ENCODE results near the gene MALAT1. TPM values are rescaled to one million over a fixed set of nuclear protein-coding genes. Genes with fewer than 3 reads are reported as not detected.
A peak's percentile ranks its signal among the peaks of the same experiment; 100 is the strongest.

The MALAT1 gene
- total RNA-seq, 3 donors from 2014 or later (not counting 1 experiment from before 2014, with no cell fraction given): 32,911 to 36,726 (median 33,502) TPM

DNA sequence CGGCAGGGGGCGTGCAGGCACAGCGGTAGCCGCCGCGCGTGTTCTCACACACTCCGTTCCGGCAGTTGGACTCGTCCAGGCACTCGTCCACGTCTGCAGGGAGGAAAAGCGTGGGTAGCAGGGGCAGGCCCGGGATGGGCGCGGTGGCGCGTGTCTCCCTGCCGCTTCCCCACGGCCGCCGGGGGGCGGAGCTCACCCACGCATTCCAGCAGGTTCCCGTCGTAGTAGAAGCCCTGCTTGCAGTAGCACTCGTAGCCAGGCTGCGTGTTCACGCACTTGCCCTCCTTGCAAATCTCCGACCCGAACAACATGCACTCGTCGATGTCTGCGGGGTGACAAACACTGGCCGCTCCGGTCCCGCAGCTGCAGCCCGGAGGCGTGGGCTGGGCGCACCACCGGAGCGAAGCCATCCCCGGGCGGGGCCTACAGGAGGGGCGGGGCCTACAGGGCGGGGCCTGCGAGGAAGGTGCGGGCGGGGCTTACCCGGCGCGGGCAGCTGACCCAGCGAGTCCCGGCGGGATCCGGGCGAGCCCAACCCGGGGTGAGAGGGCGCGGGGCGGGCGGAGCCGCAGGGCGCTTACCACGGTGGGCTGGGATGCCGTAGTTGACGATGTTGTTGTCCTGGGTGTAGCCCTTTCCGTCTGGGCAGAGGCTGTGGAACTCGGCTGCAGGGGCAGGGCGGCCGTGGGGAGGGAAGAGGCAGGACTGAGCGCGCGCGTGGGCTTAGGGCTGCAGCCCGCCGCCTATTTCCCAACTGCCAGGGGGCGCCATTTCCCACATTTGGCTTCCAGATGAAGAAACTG lies 41.6 kb downstream of the MALAT1 start:
- Mint-ChIP-seq H3K4me1 (peaks cover 7 to 39% of the 10 kb centered on the region in 2 donors), H3K36me3 (no peaks in the 10 kb centered on the region), H3K27me3 (ENCODE audit: low read depth in 2 of 2) (no peaks in the 10 kb centered on the region), H3K9me3 (no peaks in the 10 kb centered on the region), H3K4me3 (peak overlapping the region; percentile 88), H3K27ac (peak overlapping the region; percentile 39 to 76)
- no peaks in the 10 kb centered on the region for H3K27me3 ChIP-seq (ENCODE audit: control insufficient read depth, insufficient read depth, low read length)
- DNase-seq (peak; percentile 88 to 93), ATAC-seq (peak; percentile 88 to 96 (median 90))
- TF ChIP-seq, protein P1, sequence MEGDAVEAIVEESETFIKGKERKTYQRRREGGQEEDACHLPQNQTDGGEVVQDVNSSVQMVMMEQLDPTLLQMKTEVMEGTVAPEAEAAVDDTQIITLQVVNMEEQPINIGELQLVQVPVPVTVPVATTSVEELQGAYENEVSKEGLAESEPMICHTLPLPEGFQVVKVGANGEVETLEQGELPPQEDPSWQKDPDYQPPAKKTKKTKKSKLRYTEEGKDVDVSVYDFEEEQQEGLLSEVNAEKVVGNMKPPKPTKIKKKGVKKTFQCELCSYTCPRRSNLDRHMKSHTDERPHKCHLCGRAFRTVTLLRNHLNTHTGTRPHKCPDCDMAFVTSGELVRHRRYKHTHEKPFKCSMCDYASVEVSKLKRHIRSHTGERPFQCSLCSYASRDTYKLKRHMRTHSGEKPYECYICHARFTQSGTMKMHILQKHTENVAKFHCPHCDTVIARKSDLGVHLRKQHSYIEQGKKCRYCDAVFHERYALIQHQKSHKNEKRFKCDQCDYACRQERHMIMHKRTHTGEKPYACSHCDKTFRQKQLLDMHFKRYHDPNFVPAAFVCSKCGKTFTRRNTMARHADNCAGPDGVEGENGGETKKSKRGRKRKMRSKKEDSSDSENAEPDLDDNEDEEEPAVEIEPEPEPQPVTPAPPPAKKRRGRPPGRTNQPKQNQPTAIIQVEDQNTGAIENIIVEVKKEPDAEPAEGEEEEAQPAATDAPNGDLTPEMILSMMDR (IDR thresholded peaks at IDR 0.05): peak; percentile 52
- no peaks in the 10 kb centered on the region for H3K9me3 ChIP-seq (ENCODE audit: control insufficient read depth, insufficient read depth, low read length)
- peaks cover 17% of the 10 kb centered on the region for H3K4me1 ChIP-seq (ENCODE audit: control insufficient read depth, insufficient read depth, low read length)
- peaks cover 30% of the 10 kb centered on the region for H3K36me3 ChIP-seq (ENCODE audit: control insufficient read depth, insufficient read depth, low read length)
- intact Hi-C loops (cut with micrococcal nuclease): loop anchor here (1.0 to 10.0 kb wide), 7 partner anchors 26 to 444 kb away; partner anchors contain the start of genes MAP3K11, PCNX3 and ZNRD2
- peak overlapping the region; percentile 70 for H3K27ac ChIP-seq (ENCODE audit: low read length)
- WGBS (ENCODE audit: insufficient coverage): under 1% methylated on average over 78 of the region's 78 CpGs
- peak overlapping the region; percentile 71 for H3K4me3 ChIP-seq (ENCODE audit: low read length)

DNA sequence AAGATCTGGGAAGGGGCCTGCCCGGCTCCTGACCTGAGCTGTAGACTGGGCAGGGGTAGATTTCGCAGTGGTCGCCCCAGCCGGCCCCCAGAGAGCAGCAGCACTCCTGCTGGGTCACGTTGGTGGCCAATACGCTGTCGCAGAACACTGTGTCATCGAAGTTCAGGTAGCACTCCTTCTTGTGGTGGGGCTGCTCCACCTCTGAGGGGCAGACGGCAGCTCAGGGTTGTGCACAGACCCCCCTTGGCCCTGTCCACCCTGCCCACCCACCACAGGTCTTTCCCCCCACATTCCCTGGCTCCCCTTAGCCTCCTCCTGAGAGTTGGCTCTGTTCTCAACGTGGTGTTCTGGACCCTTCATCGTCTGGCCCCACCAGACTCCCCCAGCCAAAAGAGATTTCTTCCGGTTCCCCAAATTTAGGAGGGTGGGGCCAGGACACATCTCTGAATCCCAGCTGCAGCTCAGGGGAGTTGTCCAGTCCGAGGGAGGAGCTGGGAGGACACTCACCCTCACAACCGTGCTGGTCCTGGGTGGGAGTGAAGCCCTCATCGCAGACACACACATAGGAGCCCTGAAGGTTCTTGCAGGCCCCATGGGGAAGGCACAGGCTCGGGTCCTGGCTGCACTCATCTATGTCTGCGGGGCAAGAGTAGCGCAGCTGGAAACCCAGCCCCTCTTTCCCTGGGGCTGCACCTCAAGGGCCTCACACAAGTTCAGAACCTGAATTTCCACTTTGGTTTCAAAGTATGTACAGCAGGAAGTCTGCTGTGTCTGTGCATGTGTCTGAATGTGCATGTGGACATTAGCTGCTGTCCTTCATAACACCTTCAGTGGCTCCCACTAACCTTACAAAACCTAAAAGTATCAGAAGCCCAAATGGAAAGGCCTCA lies 42.5 kb downstream of the MALAT1 start:
- DNase-seq (peak in 1 of 2 donors; percentile 25), ATAC-seq (no peak)
- peak overlapping the region; percentile 70 for H3K27ac ChIP-seq (ENCODE audit: low read length)
- H3K36me3 ChIP-seq (ENCODE audit: control insufficient read depth, insufficient read depth, low read length): peaks cover 23% of the 10 kb centered on the region
- H3K9me3 ChIP-seq (ENCODE audit: control insufficient read depth, insufficient read depth, low read length): no peaks in the 10 kb centered on the region
- TF ChIP-seq, protein P1 (IDR thresholded peaks at IDR 0.05): no peak
- H3K27ac Mint-ChIP-seq: peak overlapping the region; percentile 39 to 76
- peak overlapping the region; percentile 71 for H3K4me3 ChIP-seq (ENCODE audit: low read length)
- H3K9me3 Mint-ChIP-seq: no peaks in the 10 kb centered on the region
- no peaks in the 10 kb centered on the region for H3K27me3 Mint-ChIP-seq (ENCODE audit: low read depth in 2 of 2)
- peaks cover 16 to 47% of the 10 kb centered on the region in 2 donors for H3K4me1 Mint-ChIP-seq
- intact Hi-C loops (cut with micrococcal nuclease): loop anchor here (2.0 to 10.0 kb wide), 2 partner anchors 73 to 443 kb away; partner anchors contain the start of genes MAP3K11 and PCNX3
- peak overlapping the region; percentile 88 for H3K4me3 Mint-ChIP-seq
- 48% methylated on average over 18 of the region's 18 CpGs for WGBS (ENCODE audit: insufficient coverage)
- H3K27me3 ChIP-seq (ENCODE audit: control insufficient read depth, insufficient read depth, low read length): no peaks in the 10 kb centered on the region
- H3K4me1 ChIP-seq (ENCODE audit: control insufficient read depth, insufficient read depth, low read length): peaks cover 24% of the 10 kb centered on the region
- H3K36me3 Mint-ChIP-seq: no peaks in the 10 kb centered on the region

DNA sequence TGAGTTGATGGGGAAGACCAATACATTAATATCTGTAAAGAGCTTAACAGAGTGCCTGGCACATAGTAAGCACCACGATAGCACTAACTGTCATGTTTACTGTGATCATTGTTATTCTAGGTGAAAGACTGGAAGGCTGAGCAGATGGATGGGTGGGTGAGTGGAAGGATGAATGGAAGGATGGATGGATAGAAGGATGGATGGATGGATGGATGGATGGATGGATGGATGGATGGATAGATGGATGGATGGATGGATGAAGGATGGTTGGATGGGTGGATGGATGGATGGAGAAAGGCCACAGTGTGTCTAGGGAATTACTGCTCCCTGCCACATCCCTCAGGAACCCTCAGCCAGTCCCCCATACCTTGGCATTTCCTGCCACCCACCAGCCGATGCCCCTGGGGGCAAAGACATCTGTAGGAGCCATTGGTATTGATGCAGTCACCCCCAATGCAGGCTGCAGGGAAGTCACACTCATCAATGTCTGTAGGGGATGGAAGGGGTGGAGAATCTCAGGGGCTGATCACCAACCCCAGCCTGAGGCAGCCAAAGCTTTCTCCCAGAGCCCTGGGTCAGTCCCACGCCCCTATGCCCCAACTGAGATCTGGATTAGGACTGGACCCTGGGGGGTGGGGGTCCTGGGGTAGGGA lies 44.0 kb downstream of the MALAT1 start:
- no peaks in the 10 kb centered on the region for H3K9me3 Mint-ChIP-seq
- Histone ChIP-seq H3K4me3 (ENCODE audit: low read length) (no peak overlapping the region), H3K27ac (ENCODE audit: low read length) (no peak overlapping the region), H3K9me3 (ENCODE audit: control insufficient read depth, insufficient read depth, low read length) (no peaks in the 10 kb centered on the region), H3K4me1 (ENCODE audit: control insufficient read depth, insufficient read depth, low read length) (peaks cover 37% of the 10 kb centered on the region), H3K36me3 (ENCODE audit: control insufficient read depth, insufficient read depth, low read length) (peaks cover 13% of the 10 kb centered on the region), H3K27me3 (ENCODE audit: control insufficient read depth, insufficient read depth, low read length) (no peaks in the 10 kb centered on the region)
- H3K4me1 Mint-ChIP-seq: peaks cover 17 to 50% of the 10 kb centered on the region in 2 donors
- TF ChIP-seq, protein P1 (IDR thresholded peaks at IDR 0.05): no peak
- WGBS (ENCODE audit: insufficient coverage): 95% methylated on average over 3 of the region's 3 CpGs
- H3K27ac Mint-ChIP-seq: peak overlapping the region; percentile 39 to 76
- DNase-seq (no peak), ATAC-seq (no peak)
- H3K4me3 Mint-ChIP-seq: no peak overlapping the region
- intact Hi-C loops (cut with micrococcal nuclease): loop anchor here (10.0 kb wide), 1 partner anchor 442 kb away; no protein-coding TSS in a partner anchor
- H3K36me3 Mint-ChIP-seq: no peaks in the 10 kb centered on the region
- H3K27me3 Mint-ChIP-seq (ENCODE audit: low read depth in 2 of 2): no peaks in the 10 kb centered on the region

Measured in natural killer cell (primary cell).